ENCODE measurements around the gene KRTAP10-12. TPM values are rescaled to one million over a fixed set of nuclear protein-coding genes. Genes with fewer than 3 reads are reported as not detected.

KRTAP10-12 gene
- total RNA-seq, 1 donor from 2014 or later: not detected

DNA sequence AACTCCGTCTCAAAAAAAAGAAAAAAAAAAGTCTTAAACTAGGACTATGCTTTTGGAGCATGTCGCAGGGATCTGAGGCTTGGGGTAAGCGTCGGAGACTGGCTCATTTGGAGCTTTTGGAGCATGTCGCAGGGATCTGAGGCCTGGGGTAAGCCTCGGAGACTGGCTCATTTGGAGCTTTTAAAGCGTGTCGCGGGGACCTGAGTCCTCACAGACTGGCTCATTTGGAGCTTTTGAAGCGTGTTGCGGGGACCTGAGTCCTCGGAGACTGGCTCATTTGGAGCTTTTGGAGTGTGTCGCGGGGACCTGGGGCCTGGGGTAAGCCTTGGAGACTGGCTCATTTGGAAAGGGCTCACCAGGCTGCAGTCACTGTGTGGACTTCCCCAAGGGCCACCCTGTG is 28.0 kb downstream of the KRTAP10-12 start:
- H3F3A ChIP-seq (ENCODE audit: low read depth): peaks cover 10% of the 10 kb centered on the region
- TF ChIP-seq EZH2 (IDR thresholded peaks at IDR 0.05): no peak
- TF ChIP-seq EZH2phosphoT487 (IDR thresholded peaks at IDR 0.05): no peak
- TF ChIP-seq, protein P1, sequence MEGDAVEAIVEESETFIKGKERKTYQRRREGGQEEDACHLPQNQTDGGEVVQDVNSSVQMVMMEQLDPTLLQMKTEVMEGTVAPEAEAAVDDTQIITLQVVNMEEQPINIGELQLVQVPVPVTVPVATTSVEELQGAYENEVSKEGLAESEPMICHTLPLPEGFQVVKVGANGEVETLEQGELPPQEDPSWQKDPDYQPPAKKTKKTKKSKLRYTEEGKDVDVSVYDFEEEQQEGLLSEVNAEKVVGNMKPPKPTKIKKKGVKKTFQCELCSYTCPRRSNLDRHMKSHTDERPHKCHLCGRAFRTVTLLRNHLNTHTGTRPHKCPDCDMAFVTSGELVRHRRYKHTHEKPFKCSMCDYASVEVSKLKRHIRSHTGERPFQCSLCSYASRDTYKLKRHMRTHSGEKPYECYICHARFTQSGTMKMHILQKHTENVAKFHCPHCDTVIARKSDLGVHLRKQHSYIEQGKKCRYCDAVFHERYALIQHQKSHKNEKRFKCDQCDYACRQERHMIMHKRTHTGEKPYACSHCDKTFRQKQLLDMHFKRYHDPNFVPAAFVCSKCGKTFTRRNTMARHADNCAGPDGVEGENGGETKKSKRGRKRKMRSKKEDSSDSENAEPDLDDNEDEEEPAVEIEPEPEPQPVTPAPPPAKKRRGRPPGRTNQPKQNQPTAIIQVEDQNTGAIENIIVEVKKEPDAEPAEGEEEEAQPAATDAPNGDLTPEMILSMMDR (IDR thresholded peaks at IDR 0.05): no peak
- H3K4me2 ChIP-seq: no peak overlapping the region
- H4K20me1 ChIP-seq (ENCODE audit: low read depth): no peaks in the 10 kb centered on the region
- H3K4me1 ChIP-seq: peaks cover 7% of the 10 kb centered on the region
- Mint-ChIP-seq H3K27ac (no peak overlapping the region), H3K4me1 (peaks cover 17% of the 10 kb centered on the region), H3K27me3 (ENCODE audit: insufficient read depth, low read depth) (peaks cover 10% of the 10 kb centered on the region), H3K36me3 (peaks cover 1% of the 10 kb centered on the region), H3K4me3 (peak overlapping the region; percentile 27), H3K9me3 (peaks cover 7% of the 10 kb centered on the region)
- no peak overlapping the region for H2AFZ ChIP-seq (replicated peaks)
- no peaks in the 10 kb centered on the region for H3K36me3 ChIP-seq
- H3K27me3 ChIP-seq: peaks cover 22% of the 10 kb centered on the region
- no peak overlapping the region for H3K27ac ChIP-seq
- H3K9me3 ChIP-seq (ENCODE audit: low read depth): no peaks in the 10 kb centered on the region
- H3K9ac ChIP-seq: no peak overlapping the region
- H3K79me2 ChIP-seq (ENCODE audit: low read depth): no peaks in the 10 kb centered on the region
- H3K4me3 ChIP-seq: no peak overlapping the region
- no peak for DNase-seq (ENCODE audit: low spot score)

DNA sequence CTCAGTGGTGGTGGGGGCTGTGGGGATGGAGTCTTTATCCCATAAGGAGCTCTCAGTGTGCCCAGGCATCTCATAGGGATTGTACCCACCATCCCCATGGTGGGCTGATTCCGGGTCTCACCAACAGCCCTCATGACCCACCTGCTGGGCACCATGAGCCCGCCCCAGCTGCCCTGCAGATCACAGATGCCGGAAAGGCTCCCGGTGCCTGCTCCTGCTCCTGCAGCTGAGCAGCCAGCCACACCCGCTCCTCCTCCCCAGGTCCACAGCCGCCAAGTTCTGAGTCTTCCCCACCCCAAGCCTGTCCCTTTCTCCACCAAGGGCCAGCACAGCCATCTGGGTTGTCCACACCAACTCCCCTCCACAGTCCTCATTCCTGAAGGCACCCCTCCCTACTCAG is 29.9 kb downstream of the KRTAP10-12 start:
- H3K27me3 ChIP-seq: peaks cover 22% of the 10 kb centered on the region
- peaks cover 1% of the 10 kb centered on the region for H3K36me3 Mint-ChIP-seq
- peaks cover 10% of the 10 kb centered on the region for H3F3A ChIP-seq (ENCODE audit: low read depth)
- H3K4me1 ChIP-seq: peaks cover 7% of the 10 kb centered on the region
- H3K9me3 ChIP-seq (ENCODE audit: low read depth): no peaks in the 10 kb centered on the region
- no peak overlapping the region for H3K4me3 ChIP-seq
- TF ChIP-seq EZH2 (IDR thresholded peaks at IDR 0.05) (no peak), EZH2phosphoT487 (IDR thresholded peaks at IDR 0.05) (no peak)
- TF ChIP-seq, protein P1 (IDR thresholded peaks at IDR 0.05): no peak
- H3K4me3 Mint-ChIP-seq: no peak overlapping the region
- no peak for DNase-seq (ENCODE audit: low spot score)
- no peak overlapping the region for H3K4me2 ChIP-seq
- H3K27me3 Mint-ChIP-seq (ENCODE audit: insufficient read depth, low read depth): peaks cover 13% of the 10 kb centered on the region
- no peak overlapping the region for H3K9ac ChIP-seq
- H3K9me3 Mint-ChIP-seq: peaks cover 15% of the 10 kb centered on the region
- peaks cover 17% of the 10 kb centered on the region for H3K4me1 Mint-ChIP-seq
- no peaks in the 10 kb centered on the region for H4K20me1 ChIP-seq (ENCODE audit: low read depth)
- no peaks in the 10 kb centered on the region for H3K79me2 ChIP-seq (ENCODE audit: low read depth)
- no peak overlapping the region for H2AFZ ChIP-seq (replicated peaks)
- H3K27ac Mint-ChIP-seq: no peak overlapping the region
- no peaks in the 10 kb centered on the region for H3K36me3 ChIP-seq
- H3K27ac ChIP-seq: no peak overlapping the region

DNA sequence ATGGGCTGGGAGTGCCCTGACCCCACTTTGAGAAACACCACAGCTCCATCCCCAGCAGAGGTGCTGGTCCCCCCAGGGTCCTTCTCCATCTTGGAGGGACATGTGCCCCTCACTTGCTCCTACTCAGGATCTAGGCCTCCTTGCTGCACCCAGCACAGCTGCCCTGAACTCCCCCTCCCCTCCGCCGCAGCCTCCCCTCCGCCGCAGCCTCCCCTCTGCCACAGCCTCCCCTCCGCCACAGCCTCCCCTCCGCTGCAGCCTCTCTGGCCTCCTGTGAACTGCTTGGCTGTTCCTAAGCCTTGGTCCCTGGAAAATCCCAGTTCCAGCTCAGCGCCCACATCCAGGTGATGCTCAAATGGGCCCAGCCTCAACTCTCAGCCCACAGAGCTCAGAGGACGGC is 30.3 kb downstream of the KRTAP10-12 start:
- H3K4me1 ChIP-seq: peaks cover 7% of the 10 kb centered on the region
- no peak overlapping the region for H3K4me3 ChIP-seq
- H3K36me3 ChIP-seq: no peaks in the 10 kb centered on the region
- Mint-ChIP-seq H3K4me3 (no peak overlapping the region), H3K27ac (no peak overlapping the region), H3K36me3 (peaks cover 1% of the 10 kb centered on the region), H3K4me1 (peaks cover 17% of the 10 kb centered on the region), H3K9me3 (peaks cover 15% of the 10 kb centered on the region), H3K27me3 (ENCODE audit: insufficient read depth, low read depth) (peaks cover 13% of the 10 kb centered on the region)
- DNase-seq (ENCODE audit: low spot score): no peak
- H3K79me2 ChIP-seq (ENCODE audit: low read depth): no peaks in the 10 kb centered on the region
- no peaks in the 10 kb centered on the region for H3K9me3 ChIP-seq (ENCODE audit: low read depth)
- H2AFZ ChIP-seq (replicated peaks): no peak overlapping the region
- no peak overlapping the region for H3K27ac ChIP-seq
- no peak overlapping the region for H3K4me2 ChIP-seq
- no peaks in the 10 kb centered on the region for H4K20me1 ChIP-seq (ENCODE audit: low read depth)
- TF ChIP-seq EZH2phosphoT487 (IDR thresholded peaks at IDR 0.05): no peak
- no peak for TF ChIP-seq EZH2 (IDR thresholded peaks at IDR 0.05)
- TF ChIP-seq, protein P1 (IDR thresholded peaks at IDR 0.05): no peak
- no peak overlapping the region for H3K9ac ChIP-seq
- peaks cover 10% of the 10 kb centered on the region for H3F3A ChIP-seq (ENCODE audit: low read depth)
- peaks cover 21% of the 10 kb centered on the region for H3K27me3 ChIP-seq

Data from neural progenitor cell (in vitro differentiated cells).